ENCODE results near the gene NR1D1.

DNA sequence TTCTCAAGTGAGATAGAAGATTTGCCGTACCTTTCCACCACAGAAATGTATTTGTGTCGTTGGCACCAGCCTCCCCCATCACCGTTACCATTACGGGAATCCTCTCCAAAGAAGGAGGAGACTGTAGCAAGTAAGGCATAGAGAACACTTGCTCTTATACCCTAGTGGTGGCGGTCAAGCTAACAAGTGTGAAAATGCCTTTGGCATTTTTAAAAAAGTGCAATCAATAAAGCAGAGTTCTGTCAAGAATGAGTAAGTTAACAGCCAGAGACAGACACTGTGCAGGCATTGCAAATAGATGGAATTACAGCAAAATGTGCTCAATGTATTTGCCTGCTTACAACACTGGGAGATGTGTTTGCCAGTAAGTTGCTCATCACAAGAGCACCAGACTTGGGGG lies 29.1 kb upstream of the NR1D1 start:
- TF ChIP-seq EZH2 (IDR thresholded peaks at IDR 0.05; ENCODE audit: insufficient read depth, poor library complexity, severe bottlenecking), result no peak
- no peak for TF ChIP-seq EZH2phosphoT487 (IDR thresholded peaks at IDR 0.05; ENCODE audit: insufficient read depth, low read depth)
